Measurements from ENCODE around the gene AK9. TPM values are rescaled to one million over a fixed set of nuclear protein-coding genes. Genes with fewer than 3 reads are reported as not detected.

Gene AK9
- total RNA-seq, 1 experiment from 2014 or later: 3.5 TPM

GRCh38 chr6:109482905-109483734, 207.9 kb downstream of the AK9 start, which contains the start of gene ZBTB24 (continued):
- TF ChIP-seq REST (IDR thresholded peaks at IDR 0.05; ENCODE audit: low read depth): no peak

- POLR2A ChIA-PET: no interaction called here
Measured at GRCh38 chr6:109480993-109481480, 210.0 kb downstream of the AK9 start.

More at GRCh38 chr6:109480993-109481480, 210.0 kb downstream of the AK9 start:
- no peak for ATAC-seq
- no peak overlapping the region for H3K9ac ChIP-seq (ENCODE audit: low read length)
- BruUV-seq (replicated peaks): no TSS peak
- H3K27ac ChIP-seq (ENCODE audit: low read depth, low read length): no peak overlapping the region
- H3K36me3 ChIP-seq (ENCODE audit: control insufficient read depth in 1 of 2, insufficient read depth in 2 of 2, low read length in 2 of 2): peaks cover 20 to 22% of the 10 kb centered on the region in 2 experiments; a peak in 3 of 4 replicates
- H2AFZ ChIP-seq (ENCODE audit: low read depth, low read length, poor library complexity, severe bottlenecking): no peak overlapping the region
- DNase-seq (ENCODE audit: low read depth, low spot score): no peak
- H3K79me2 ChIP-seq (ENCODE audit: insufficient read depth, low read length): peaks cover 67% of the 10 kb centered on the region
- H3K9me3 ChIP-seq (ENCODE audit: control insufficient read depth in 1 of 2, insufficient read depth in 1 of 2, low read depth in 1 of 2, low read length in 2 of 2): no peaks in the 10 kb centered on the region
- CTCF ChIA-PET: no interaction called here
- H3K4me1 ChIP-seq (ENCODE audit: control insufficient read depth in 1 of 2, insufficient read depth in 2 of 2, low read length in 2 of 2): peaks cover 4 to 15% of the 10 kb centered on the region in 2 experiments; a peak in 3 of 4 replicates
- RAD21 ChIA-PET (ENCODE audit: low non-redundant PET in 1 of 2, low total read pairs in 2 of 2, uncharacterized antibody in 2 of 2, unreplicated experiment in 2 of 2): no interaction called here
- no peak overlapping the region for H3K4me3 ChIP-seq (replicated peaks in 1 of 2; ENCODE audit: low read depth in 1 of 2, low read length in 2 of 2)
- no peak overlapping the region for H3K4me2 ChIP-seq (ENCODE audit: low read length)
- no peak for TF ChIP-seq FOSL1 (IDR thresholded peaks at IDR 0.05; ENCODE audit: low read depth)
- no peak for TF ChIP-seq REST (IDR thresholded peaks at IDR 0.05; ENCODE audit: low read depth)
- no peaks in the 10 kb centered on the region for H4K20me1 ChIP-seq (ENCODE audit: insufficient read depth)
- intact Hi-C loops (cut with micrococcal nuclease): no loop called here
- no peaks in the 10 kb centered on the region for H3K9me2 ChIP-seq (ENCODE audit: insufficient read depth)
- H3K27me3 ChIP-seq (ENCODE audit: insufficient read depth, low read length): no peaks in the 10 kb centered on the region
